HepG2 (cell line): Measurements from ENCODE around the gene PTH1R. TPM values are rescaled to one million over a fixed set of nuclear protein-coding genes. Genes with fewer than 3 reads are reported as not detected.

ENCODE experiments used
- ATAC-seq: fragments of 200-7000 bp; cut with Tn5 transposase; 3 replicates; pipeline ENCODE4 v1.9.1; 2020; ENCODE audit warnings: mild to moderate bottlenecking, moderate library complexity
- BruUV-seq: library from RNA; stranded (reverse); fragments of 400-500 nt; replicated peaks from 2 replicates; lab custom pipeline; 2021; lab: Mats Ljungman, UMichigan
- CTCF ChIA-PET: fragments of 300-600 bp; formaldehyde crosslinking; extraction: SDS; loops from one replicate; lab custom pipeline; 2021; ENCODE audit warnings: low total read pairs, inconsistent platforms, low intra/inter-chr PET ratio; lab: Yijun Ruan, JAX
- POLR2A ChIA-PET: fragments of 350-600 bp; sonication (Branson Sonifier 250); formaldehyde crosslinking; loops from one replicate; lab custom pipeline; 2020; ENCODE audit warnings: antibody characterized with exemption, inconsistent platforms; lab: Yijun Ruan, JAX
- DNase-seq: peaks from one replicate; pipeline ENCODE4 v3.0.0-alpha.2; 2015; ENCODE audit warnings: low spot score
- FAIRE-seq: peaks from 3 replicates; lab custom pipeline; 2011; peaks lifted over from hg19 to GRCh38; lab: Jason Lieb, UNC
- H2AFZ ChIP-seq: one replicate; pipeline ENCODE4 v1.6.1; 2011; ENCODE audit warnings: low read length, inconsistent platforms
- H3K27ac ChIP-seq: fragments of 300-600 bp; 3 replicates; pipeline ENCODE4 v1.8.0; 2011; ENCODE audit warnings: mixed run types, mild to moderate bottlenecking, mixed read lengths, low read length, inconsistent platforms; ENCODE audit not compliant: insufficient read depth; ENCODE audit errors: extremely low read length
- H3K27me3 ChIP-seq, 2 experiments: fragments of 200-600 bp in 1 of 2; 2 replicates in 1 of 2; 3 replicates in 1 of 2; pipeline versions ENCODE4 v1.6.0 to v1.8.0; 2011; ENCODE audit warnings: low read length in 2 of 2, mild to moderate bottlenecking in 2 of 2, moderate library complexity in 2 of 2, inconsistent platforms in 1 of 2; ENCODE audit not compliant: insufficient read depth in 2 of 2, control insufficient read depth in 1 of 2
- H3K36me3 ChIP-seq, 2 experiments: fragments of 200-600 bp in 1 of 2; replicated peaks in 1 of 2; 2 replicates in 1 of 2; 3 replicates in 1 of 2; pipeline versions ENCODE4 v1.5.1 to v1.8.0; 2011; ENCODE audit warnings: low read length in 2 of 2, inconsistent platforms in 1 of 2; ENCODE audit not compliant: insufficient read depth in 2 of 2, control insufficient read depth in 1 of 2
- H3K4me1 ChIP-seq: 2 replicates; pipeline ENCODE4 v1.5.1; 2012; ENCODE audit warnings: low read length, inconsistent platforms; ENCODE audit not compliant: insufficient read depth
- H3K4me2 ChIP-seq: 2 replicates; pipeline ENCODE4 v1.6.0; 2011; ENCODE audit warnings: low read depth, low read length, inconsistent platforms
- H3K4me3 ChIP-seq, 3 experiments: fragments of 200-600 bp in 1 of 3; sonication (generic), shearing (Covaris generic) in 1 of 3; replicated peaks in 1 of 3; 2 replicates each; pipeline ENCODE4 v1.5.1; 2011 to 2016; ENCODE audit warnings: low read length in 3 of 3, inconsistent platforms in 2 of 3, low read depth in 2 of 3, mild to moderate bottlenecking in 2 of 3, control low read depth in 1 of 3, mixed read lengths in 1 of 3; ENCODE audit not compliant: insufficient read depth in 1 of 3
- H3K79me2 ChIP-seq: one replicate; pipeline ENCODE4 v1.6.1; 2011; ENCODE audit warnings: low read length, inconsistent platforms; ENCODE audit not compliant: insufficient read depth
- H3K9ac ChIP-seq: 2 replicates; pipeline ENCODE4 v1.6.0; 2011; ENCODE audit warnings: mild to moderate bottlenecking, low read depth, low read length, inconsistent platforms; ENCODE audit not compliant: insufficient read depth
- H3K9me3 ChIP-seq: 2 replicates; pipeline ENCODE4 v1.5.1; 2012; ENCODE audit warnings: mild to moderate bottlenecking, low read length
- H4K20me1 ChIP-seq: 2 replicates; pipeline ENCODE4 v1.6.0; 2011; ENCODE audit warnings: inconsistent platforms, mild to moderate bottlenecking, low read length, moderate library complexity; ENCODE audit not compliant: insufficient read depth
- AGO1 ChIP-seq: fragments of 200-400 bp; formaldehyde crosslinking; IDR thresholded peaks from 2 replicates; pipeline ENCODE4 v1.6.1; 2017; ENCODE audit warnings: mild to moderate bottlenecking, low read depth, low read length, moderate library complexity; ENCODE audit not compliant: poor library complexity, severe bottlenecking
- ARNT2 ChIP-seq: sonication (generic); formaldehyde crosslinking; IDR thresholded peaks from 2 replicates; pipeline ENCODE4 v1.8.0; 2022; ENCODE audit warnings: mild to moderate bottlenecking, low read depth, missing genetic modification reagents, moderate library complexity
- CEBPB ChIP-seq: IDR thresholded peaks from 2 replicates; pipeline ENCODE4 v1.6.1; 2011; ENCODE audit warnings: low read depth, low read length, improper control_type of control experiment, borderline replicate concordance
- KDM2A ChIP-seq: sonication (generic); formaldehyde crosslinking; IDR thresholded peaks from 2 replicates; pipeline ENCODE4 v1.4.0; 2020; ENCODE audit warnings: low read depth, missing genetic modification reagents, borderline replicate concordance
- MXI1 ChIP-seq: IDR thresholded peaks from 3 replicates; pipeline ENCODE4 v1.6.1; 2012; ENCODE audit warnings: low read depth, low read length, inconsistent platforms, borderline replicate concordance
- WGBS: methylation state at CpG from one replicate; pipeline ENCODE4 v1.1.6; 2017; ENCODE audit warnings: low lambda C conversion rate; 5-methylcytosine and 5-hydroxymethylcytosine counted together
- in situ Hi-C: cut with HindIII; loops from 2 replicates; pipeline ENCODE4 v1.10.0; 2017; ENCODE audit warnings: low pct_unique_long_range_greater_than_20kb; ENCODE audit not compliant: extremely low pct_ligation_motif_present
- intact Hi-C: fragments of 100-400 bp; cut with micrococcal nuclease; formaldehyde crosslinking; loops from one replicate; pipeline ENCODE4 v1.10.0; 2022; ENCODE audit not compliant: unreplicated experiment
- polyA plus RNA-seq, 8 experiments: library from polyadenylated mRNA; depleted of rRNA in 3 of 8; stranded (reverse) in 7 of 8; unstranded in 1 of 8; fragments of >200 nt; fragmentation: Illumina TruSeq in 4 of 8; extraction: Trizol in 4 of 8; gene quantifications; 2 replicates each; pipeline versions ENCODE4 v1.2.1 to v1.2.3, GENCODE V29; 2011 to 2016; ENCODE audit warnings: low read depth in 4 of 8, missing spikeins in 1 of 8, mixed read lengths in 1 of 8; ENCODE audit not compliant: insufficient read depth in 1 of 8
- total RNA-seq, 5 experiments: library from RNA; depleted of rRNA; stranded (reverse); fragments of >200 nt; fragmentation: Illumina TruSeq; extraction: Trizol; gene quantifications; 2 replicates each; pipeline ENCODE4 v1.2.3, GENCODE V29; 2016; ENCODE audit warnings: low read depth in 1 of 5
- TF ChIP-seq, protein P1 (sequence below): sonication (generic); formaldehyde crosslinking; IDR thresholded peaks from 2 replicates; pipeline ENCODE4 v1.4.0; 2020; ENCODE audit warnings: missing genetic modification reagents

The PTH1R gene
- total and polyA plus RNA-seq, 2 of the 13 experiments (the other 11 are each of a cell fraction or from before 2014, with no cell fraction given): not detected

GRCh38 chr3:46892285-46893145 is 15.0 kb downstream of the PTH1R start (continued):
- TF ChIP-seq, protein P1, sequence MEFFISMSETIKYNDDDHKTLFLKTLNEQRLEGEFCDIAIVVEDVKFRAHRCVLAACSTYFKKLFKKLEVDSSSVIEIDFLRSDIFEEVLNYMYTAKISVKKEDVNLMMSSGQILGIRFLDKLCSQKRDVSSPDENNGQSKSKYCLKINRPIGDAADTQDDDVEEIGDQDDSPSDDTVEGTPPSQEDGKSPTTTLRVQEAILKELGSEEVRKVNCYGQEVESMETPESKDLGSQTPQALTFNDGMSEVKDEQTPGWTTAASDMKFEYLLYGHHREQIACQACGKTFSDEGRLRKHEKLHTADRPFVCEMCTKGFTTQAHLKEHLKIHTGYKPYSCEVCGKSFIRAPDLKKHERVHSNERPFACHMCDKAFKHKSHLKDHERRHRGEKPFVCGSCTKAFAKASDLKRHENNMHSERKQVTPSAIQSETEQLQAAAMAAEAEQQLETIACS: peak; percentile 83
- TF ChIP-seq ARNT2 (CRISPR knock-in tag) (no peak), KDM2A (CRISPR knock-in tag) (peak; percentile 24; the same call in 1 of the 2 replicates)

- H4K20me1 ChIP-seq: no peaks in the 10 kb centered on the region
- FAIRE-seq (no peak), ATAC-seq (no peak), DNase-seq (no peak)
- no peak overlapping the region for H3K27ac ChIP-seq
- intact Hi-C loops: loop anchor here (2.0 kb wide), 1 partner anchor 32 kb away; no protein-coding TSS in a partner anchor
- no peak overlapping the region for H3K4me2 ChIP-seq
- no peak overlapping the region for H2AFZ ChIP-seq
- BruUV-seq: no TSS peak
- peaks cover 13% of the 10 kb centered on the region for H3K4me1 ChIP-seq
- in situ Hi-C loops: no loop called here
- H3K9me3 ChIP-seq: no peaks in the 10 kb centered on the region
- peaks cover 6 to 57% of the 10 kb centered on the region in 2 experiments; a peak in 4 of 5 replicates for H3K27me3 ChIP-seq
- POLR2A ChIA-PET: no interaction called here
- TF ChIP-seq CEBPB (no peak), MXI1 (no peak), AGO1 (no peak)
- CTCF ChIA-PET: interaction anchor here (1.9 kb wide), 1 partner anchor 188 kb away, joined by 5 read pairs; no protein-coding TSS in a partner anchor
- no peaks in the 10 kb centered on the region for H3K79me2 ChIP-seq
- WGBS: 17% methylated on average over 2 of the region's 6 CpGs
- no peaks in the 10 kb centered on the region for H3K36me3 ChIP-seq
- H3K9ac ChIP-seq: no peak overlapping the region
- no peak overlapping the region for H3K4me3 ChIP-seq
These were observed 15.7 kb downstream of the PTH1R start for GRCh38 chr3:46893146-46893748.
